Left kidney (tissue), 2 donors: ENCODE data around the gene ALDH9A1. TPM values are rescaled to one million over a fixed set of nuclear protein-coding genes. Genes with fewer than 3 reads are reported as not detected.
"Not testable (repeated sequence)": the region's sequence is repeated elsewhere in the genome, so short reads cannot be mapped to it uniquely, and the experiment has no call there.

Source experiments
- DNase-seq: peaks from one replicate; pipeline ENCODE4 v3.0.0-alpha.2; 2013
- polyA plus RNA-seq: library from polyadenylated mRNA; unstranded; fragments of 120-200 nt; gene quantifications from one replicate; pipeline ENCODE4 v1.2.1, GENCODE V29; 2013; ENCODE audit not compliant: insufficient read length

Gene ALDH9A1
- polyA plus RNA-seq, 1 donor: 113 TPM

DNA sequence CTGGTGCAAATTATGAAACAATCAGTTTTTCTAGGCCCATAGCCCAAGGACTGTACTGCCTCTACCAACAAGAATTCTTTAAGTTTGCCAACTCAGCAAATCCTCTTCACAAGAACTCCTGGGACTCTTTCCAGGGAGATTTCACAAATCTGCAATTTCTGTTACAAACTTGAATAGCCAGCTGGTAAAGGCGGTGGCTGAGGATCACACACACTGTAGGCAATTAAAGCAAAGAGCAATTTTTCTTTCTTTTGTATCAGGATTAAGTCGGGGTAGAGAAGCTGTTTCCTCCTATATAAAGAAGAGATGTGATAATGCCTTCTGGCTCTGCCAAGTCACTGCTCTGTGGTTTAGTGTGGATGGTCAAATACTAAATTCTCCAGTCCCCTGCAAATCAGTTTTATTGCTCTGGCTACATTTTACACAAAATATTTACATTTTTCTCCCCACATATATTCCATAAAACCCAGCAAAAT lies 1.7 kb downstream of the ALDH9A1 start:
- no peak for DNase-seq

DNA sequence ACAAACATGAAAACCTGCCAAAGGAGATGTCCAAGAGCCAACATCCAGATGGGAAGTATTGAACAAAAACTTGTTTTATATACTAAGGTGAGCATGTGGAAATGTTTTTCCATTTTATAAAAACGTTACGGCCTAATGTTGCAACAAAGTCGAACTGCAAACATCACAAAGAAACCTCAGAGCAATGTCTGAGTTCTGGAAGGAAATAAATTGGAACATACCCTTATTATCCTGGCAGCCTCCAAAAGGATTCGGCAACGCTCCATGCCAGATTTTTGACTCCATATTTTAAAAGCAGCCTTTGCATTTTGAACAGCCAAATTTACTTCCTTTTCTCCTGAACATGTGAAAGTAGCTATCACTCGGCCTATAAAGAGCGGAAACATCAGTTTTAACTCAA lies 3.3 kb downstream of the ALDH9A1 start:
- DNase-seq: no peak

- no peak for DNase-seq
Measured at GRCh38 chr1:165688046-165688445, 10.3 kb downstream of the ALDH9A1 start.

DNA sequence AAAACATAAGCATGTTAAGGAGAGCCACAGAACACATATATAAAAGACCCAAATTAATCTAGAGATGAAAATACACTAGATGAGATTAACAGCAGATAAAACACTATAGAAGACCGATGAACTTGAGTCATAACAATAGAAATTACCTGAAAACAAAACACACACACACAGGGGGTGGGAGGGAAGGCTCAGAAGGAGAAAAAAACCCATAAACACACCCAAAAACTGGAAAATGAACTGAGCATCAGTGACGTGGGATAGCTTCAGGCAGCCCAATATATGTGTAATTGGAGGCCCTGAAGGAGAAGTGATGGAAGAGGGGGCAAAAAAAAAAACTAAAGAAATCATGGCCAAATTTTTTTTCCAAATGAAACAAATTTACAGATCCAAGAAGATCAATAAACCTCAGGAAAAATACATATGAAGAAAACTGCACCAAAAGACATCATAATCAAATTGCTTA lies 11.4 kb downstream of the ALDH9A1 start:
- no peak for DNase-seq

GRCh38 chr1:165686121-165686970 lies 12.0 kb downstream of the ALDH9A1 start:
- DNase-seq: no peak

DNA sequence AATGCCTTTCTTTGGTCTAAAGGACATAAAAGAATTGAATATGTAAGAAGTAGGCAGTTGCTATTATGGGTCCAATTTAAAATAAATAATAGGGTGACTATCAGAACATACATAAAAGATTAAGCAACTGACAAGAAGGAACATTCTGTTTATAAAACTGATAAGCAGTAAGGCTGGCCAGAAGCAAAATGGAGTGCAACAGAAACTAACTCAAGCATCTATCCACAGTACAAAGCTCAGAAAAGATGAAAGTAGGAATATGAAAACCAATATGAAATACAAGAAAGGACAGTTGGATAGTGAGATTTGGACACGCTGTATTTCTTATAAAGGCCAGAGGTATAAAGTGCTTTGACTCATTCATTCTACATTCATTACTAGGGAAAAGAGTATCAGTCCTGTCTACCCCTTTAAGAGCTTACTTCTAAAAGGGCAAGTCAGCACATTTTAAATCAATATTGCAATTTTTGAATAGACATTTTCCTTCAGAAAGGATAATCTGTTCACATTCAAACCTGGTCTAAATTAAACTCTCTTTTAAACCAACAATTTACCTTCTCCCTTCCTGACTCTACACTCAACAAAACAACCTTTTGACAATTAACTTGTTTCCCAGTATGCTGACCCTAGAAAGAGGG lies 14.4 kb downstream of the ALDH9A1 start:
- DNase-seq: no peak

GRCh38 chr1:165680773-165681172 lies 17.6 kb downstream of the ALDH9A1 start:
- not testable (repeated sequence) for DNase-seq

- DNase-seq: no peak
Measured at GRCh38 chr1:165680303-165680702, 18.1 kb downstream of the ALDH9A1 start.

DNA sequence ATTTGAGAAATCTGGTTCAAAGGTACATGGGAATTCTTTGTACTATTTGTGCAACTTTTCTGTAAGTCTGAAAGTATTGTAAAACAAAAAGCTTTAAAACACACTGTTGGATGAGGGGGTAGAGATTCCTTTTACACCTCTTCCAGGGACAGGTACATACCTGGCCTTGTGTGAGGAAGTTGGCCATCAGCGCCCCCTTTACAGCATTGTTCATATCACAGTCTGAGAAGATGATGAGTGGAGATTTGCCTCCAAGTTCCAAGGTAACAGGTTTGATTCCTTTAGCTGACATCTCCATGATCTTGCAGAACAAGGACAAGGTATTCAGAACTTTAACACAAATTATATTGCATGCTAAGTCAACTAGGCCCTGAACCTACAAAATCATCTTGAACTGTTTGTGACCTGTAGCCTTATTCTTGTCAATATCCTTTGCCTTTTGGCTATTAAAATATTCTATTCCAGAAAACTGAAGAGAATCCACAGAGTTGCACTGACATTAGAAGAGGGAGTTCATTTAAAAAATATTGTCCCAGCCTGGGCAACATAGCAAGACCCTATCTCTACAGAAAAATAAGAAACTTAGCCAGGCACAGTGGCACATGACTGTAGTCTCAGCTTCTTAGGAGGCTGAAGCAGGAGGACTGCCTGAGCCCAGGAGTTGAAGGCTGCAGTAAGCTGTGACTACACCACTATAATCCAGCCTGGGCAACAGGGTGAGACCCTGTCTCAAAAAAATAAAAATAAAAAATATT lies 18.9 kb downstream of the ALDH9A1 start:
- no peak for DNase-seq

- no peak for DNase-seq
Measured at GRCh38 chr1:165678509-165678908, 19.9 kb downstream of the ALDH9A1 start.

GRCh38 chr1:165675794-165676193 lies 22.6 kb downstream of the ALDH9A1 start:
- DNase-seq: no peak

- no peak for DNase-seq
Measured at GRCh38 chr1:165674599-165674998, 23.8 kb downstream of the ALDH9A1 start.

- DNase-seq: no peak
Measured at GRCh38 chr1:165671526-165671925, 26.8 kb downstream of the ALDH9A1 start.

- no peak for DNase-seq
Measured at GRCh38 chr1:165668184-165668583, 30.2 kb downstream of the ALDH9A1 start.

GRCh38 chr1:165666152-165666825 lies 32.1 kb downstream of the ALDH9A1 start:
- no peak for DNase-seq

DNA sequence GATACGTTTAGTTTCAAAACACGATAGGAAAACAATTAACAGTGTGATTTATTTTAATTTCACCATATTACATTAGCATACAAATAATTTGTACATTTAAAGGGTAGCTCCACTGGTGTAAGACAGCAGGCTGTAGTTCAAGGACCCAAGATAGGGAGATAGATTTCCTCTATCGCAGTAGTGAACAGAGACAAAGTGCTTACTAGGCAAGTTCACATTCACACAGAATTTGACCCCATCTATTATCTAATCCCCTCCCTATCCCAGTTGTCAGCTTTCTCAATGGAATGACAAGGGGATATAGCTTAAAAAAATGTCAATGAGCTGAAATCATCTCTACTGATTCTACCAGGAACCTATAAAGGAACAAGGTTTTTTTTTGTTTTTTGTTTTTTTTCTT lies 36.2 kb downstream of the ALDH9A1 start:
- DNase-seq: no peak

DNA sequence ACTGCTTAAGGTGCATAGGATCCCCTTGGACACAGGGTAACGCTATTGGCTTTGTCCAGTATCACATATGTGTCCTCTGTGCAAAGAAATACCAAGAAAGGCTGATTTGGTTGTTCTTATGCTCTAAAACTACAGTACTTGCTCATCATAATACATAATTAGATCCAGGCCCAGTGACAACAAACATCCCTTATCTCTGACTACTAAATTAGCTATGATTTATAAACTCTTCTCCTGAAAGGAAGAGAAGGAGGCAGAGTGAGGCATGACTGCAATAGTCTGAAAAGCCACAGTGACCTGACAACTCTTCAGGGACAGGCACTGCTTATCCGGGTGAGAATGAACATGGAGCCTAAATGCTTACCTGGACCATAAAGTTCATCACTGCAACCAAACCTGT lies 36.7 kb downstream of the ALDH9A1 start:
- no peak for DNase-seq

DNA sequence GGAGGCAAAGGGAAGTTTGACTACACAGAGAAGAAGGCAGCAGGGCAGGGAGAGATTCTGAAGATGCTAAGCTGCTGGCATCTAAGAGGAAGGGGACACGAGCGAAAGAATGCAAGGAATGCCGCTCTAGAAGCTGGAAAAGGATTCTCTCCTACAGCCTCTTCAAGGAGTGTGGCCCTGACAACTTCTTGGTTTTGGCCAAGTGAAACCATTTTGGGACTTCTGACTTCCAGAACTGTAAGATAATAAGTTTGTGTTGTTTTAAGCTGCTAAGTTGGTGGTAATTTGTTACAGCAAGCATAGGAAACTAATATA lies 38.8 kb downstream of the ALDH9A1 start:
- DNase-seq: no peak

DNA sequence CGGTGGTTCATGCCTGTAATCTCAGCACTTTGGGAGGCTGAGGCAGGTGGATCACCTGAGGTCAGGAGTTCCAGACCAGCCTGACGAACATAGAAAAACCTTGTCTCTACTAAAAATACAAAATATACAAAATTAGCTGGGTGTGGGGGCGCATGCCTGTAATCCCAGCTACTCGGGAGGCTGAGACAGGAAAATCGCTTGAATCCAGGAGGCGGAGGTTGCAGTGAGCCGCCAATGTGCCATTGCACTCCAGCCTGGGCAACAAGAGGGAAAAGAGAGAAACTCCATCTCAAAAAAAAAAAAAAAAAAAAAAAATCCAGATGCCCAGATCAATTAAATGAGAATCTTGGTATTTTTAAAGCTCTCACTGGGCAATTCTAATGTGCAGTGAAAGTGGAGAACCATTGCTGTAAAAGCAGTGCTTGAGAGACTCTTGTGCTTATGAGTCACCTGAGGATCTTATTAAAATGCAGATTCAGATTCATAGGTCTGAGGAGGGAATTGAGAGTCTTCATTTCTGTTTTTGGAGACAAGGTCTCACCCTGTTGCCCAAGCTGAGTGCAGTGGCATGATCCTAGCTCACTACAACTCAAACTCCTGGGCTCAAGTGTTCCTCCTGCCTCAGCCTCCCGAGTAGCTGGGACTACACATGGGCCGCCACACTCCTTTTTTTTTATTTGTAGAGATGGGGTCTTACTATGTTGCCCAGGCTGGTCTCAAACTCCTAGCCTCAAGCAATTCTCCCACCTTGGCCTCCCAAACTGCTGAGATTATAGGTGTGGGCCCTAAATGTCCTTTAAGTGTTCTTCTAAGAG lies 39.4 kb downstream of the ALDH9A1 start:
- DNase-seq: not testable (repeated sequence)

DNA sequence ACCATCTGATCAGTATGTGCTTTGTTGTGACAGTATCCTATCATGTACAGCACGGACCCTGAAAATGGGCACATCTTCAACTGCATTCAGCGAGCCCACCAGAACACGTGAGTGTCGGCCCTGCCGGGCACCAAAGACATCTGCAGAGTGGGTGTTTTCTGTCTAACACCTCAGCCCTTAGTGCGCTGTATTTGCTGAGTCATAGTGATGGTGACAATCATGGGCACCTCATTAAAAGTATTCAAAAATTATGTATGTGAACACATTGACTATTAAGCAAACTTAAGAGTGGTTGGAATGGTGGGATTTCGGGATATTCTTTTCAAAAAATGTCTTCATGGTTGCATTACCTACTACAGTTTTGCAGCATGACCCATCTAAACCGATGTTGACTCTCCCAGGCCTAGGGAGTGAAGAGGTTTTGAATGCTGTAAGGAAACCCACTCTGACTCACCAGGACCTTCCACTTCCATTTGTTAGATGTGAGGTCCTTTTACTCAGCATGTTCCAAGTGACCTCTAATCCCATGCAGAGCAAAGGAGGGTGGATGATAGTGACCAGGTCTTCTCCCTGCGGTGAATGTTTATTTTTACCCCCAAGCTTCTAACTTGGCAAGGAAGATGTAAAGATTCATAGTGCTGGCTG lies 47.3 kb downstream of the ALDH9A1 start:
- no peak for DNase-seq
